ENCODE measurements around the gene LRRC7. TPM values are rescaled to one million over a fixed set of nuclear protein-coding genes. Genes with fewer than 3 reads are reported as not detected.

Gene LRRC7
- polyA plus RNA-seq, 1 of the 3 experiments (the other 2 are of a cell fraction): 0.02 TPM

DNA sequence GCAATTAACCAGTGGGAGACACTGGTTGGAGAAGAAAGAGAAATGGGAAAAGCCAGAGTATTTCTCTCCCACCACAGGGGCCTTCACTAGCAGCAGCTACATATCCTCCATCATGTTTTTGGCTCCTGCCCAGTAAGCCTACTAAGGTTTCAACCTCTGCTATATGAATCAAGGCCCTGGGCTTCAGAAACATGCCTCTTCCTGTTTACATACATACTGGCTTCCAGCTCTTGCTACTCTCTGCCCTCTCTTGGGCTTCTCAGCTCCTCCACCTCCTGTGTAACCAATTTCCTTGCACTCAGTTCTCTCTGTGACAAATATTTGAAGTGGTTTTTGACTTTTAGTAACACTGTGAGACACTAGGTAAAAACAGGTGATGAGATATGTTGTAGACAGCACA lies 80.8 kb downstream of the LRRC7 start:
- POLR2A ChIA-PET: no interaction called here
- no peak overlapping the region for H3K9ac ChIP-seq
- CTCF ChIA-PET: interaction anchor here (0.9 kb wide), 1 partner anchor 89 kb away, joined by 3 read pairs; no protein-coding TSS in a partner anchor
- no peak for TF ChIP-seq JUND (IDR thresholded peaks at IDR 0.05)
- TF ChIP-seq TEAD4 (IDR thresholded peaks at IDR 0.05; ENCODE audit: borderline replicate concordance, insufficient read depth): no peak
- TF ChIP-seq FOSL2 (IDR thresholded peaks at IDR 0.05; ENCODE audit: borderline replicate concordance, low read depth): no peak
- no peak for TF ChIP-seq MEF2A (IDR thresholded peaks at IDR 0.05; ENCODE audit: borderline replicate concordance, low read depth)
- TF ChIP-seq ZBTB33 (IDR thresholded peaks at IDR 0.05; ENCODE audit: borderline replicate concordance, low read depth): no peak
- TF ChIP-seq IRF3 (IDR thresholded peaks at IDR 0.05; ENCODE audit: low read depth, low read length): no peak
- no peak for TF ChIP-seq GATA2 (CRISPR knock-in tag; IDR thresholded peaks at IDR 0.05)
- TF ChIP-seq, protein P1, sequence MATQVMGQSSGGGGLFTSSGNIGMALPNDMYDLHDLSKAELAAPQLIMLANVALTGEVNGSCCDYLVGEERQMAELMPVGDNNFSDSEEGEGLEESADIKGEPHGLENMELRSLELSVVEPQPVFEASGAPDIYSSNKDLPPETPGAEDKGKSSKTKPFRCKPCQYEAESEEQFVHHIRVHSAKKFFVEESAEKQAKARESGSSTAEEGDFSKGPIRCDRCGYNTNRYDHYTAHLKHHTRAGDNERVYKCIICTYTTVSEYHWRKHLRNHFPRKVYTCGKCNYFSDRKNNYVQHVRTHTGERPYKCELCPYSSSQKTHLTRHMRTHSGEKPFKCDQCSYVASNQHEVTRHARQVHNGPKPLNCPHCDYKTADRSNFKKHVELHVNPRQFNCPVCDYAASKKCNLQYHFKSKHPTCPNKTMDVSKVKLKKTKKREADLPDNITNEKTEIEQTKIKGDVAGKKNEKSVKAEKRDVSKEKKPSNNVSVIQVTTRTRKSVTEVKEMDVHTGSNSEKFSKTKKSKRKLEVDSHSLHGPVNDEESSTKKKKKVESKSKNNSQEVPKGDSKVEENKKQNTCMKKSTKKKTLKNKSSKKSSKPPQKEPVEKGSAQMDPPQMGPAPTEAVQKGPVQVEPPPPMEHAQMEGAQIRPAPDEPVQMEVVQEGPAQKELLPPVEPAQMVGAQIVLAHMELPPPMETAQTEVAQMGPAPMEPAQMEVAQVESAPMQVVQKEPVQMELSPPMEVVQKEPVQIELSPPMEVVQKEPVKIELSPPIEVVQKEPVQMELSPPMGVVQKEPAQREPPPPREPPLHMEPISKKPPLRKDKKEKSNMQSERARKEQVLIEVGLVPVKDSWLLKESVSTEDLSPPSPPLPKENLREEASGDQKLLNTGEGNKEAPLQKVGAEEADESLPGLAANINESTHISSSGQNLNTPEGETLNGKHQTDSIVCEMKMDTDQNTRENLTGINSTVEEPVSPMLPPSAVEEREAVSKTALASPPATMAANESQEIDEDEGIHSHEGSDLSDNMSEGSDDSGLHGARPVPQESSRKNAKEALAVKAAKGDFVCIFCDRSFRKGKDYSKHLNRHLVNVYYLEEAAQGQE (IDR thresholded peaks at IDR 0.05; ENCODE audit: low read depth, low read length): no peak
- no peak for TF ChIP-seq EP300 (IDR thresholded peaks at IDR 0.05; ENCODE audit: borderline replicate concordance in 1 of 2, low read depth in 1 of 2, low read length in 1 of 2)
- TF ChIP-seq, protein P2, sequence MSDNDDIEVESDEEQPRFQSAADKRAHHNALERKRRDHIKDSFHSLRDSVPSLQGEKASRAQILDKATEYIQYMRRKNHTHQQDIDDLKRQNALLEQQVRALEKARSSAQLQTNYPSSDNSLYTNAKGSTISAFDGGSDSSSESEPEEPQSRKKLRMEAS (IDR thresholded peaks at IDR 0.05; ENCODE audit: low read depth): no peak
- TF ChIP-seq ELF1 (IDR thresholded peaks at IDR 0.05): no peak
- TF ChIP-seq RXRA (IDR thresholded peaks at IDR 0.05; ENCODE audit: borderline replicate concordance, low read depth): no peak
- no peak for TF ChIP-seq FOXM1 (IDR thresholded peaks at IDR 0.05; ENCODE audit: low read depth)
- TF ChIP-seq CHD2 (IDR thresholded peaks at IDR 0.05; ENCODE audit: low read length, partially characterized antibody): no peak
- TF ChIP-seq TAF1 (IDR thresholded peaks at IDR 0.05; ENCODE audit: borderline replicate concordance, low read depth, low read length): no peak
- TF ChIP-seq NFIC (IDR thresholded peaks at IDR 0.05; ENCODE audit: borderline replicate concordance): no peak
- TF ChIP-seq USF1 (IDR thresholded peaks at IDR 0.05; ENCODE audit: borderline replicate concordance, low read depth): no peak
- no peak for TF ChIP-seq NRF1 (IDR thresholded peaks at IDR 0.05; ENCODE audit: low read depth, low read length)
- TF ChIP-seq SIN3A (IDR thresholded peaks at IDR 0.05; ENCODE audit: borderline replicate concordance, low read depth, low read length): no peak
- H3K79me2 ChIP-seq (ENCODE audit: insufficient read depth): no peaks in the 10 kb centered on the region
- H2AFZ ChIP-seq (ENCODE audit: low read depth): no peak overlapping the region
- no peaks in the 10 kb centered on the region for H3K27me3 ChIP-seq (ENCODE audit: insufficient read depth)
- H4K20me1 ChIP-seq (ENCODE audit: insufficient read depth): no peaks in the 10 kb centered on the region
- no peak overlapping the region for H3K4me2 ChIP-seq
- H3K4me1 ChIP-seq (ENCODE audit: control insufficient read depth in 1 of 2, insufficient read depth in 2 of 2, low read depth in 1 of 2, low read length in 1 of 2): no peaks in the 10 kb centered on the region
- no peak overlapping the region for H3K27ac ChIP-seq (ENCODE audit: low read depth in 2 of 2, low read length in 1 of 2)
- no peak for DNase-seq
- no peaks in the 10 kb centered on the region for H3K36me3 ChIP-seq (replicated peaks in 1 of 2; ENCODE audit: control insufficient read depth in 1 of 2, insufficient read depth in 2 of 2, low read length in 1 of 2)
- no peaks in the 10 kb centered on the region for H3F3A ChIP-seq (replicated peaks; ENCODE audit: insufficient read depth)
- no peak overlapping the region for H3K4me3 ChIP-seq (ENCODE audit: low read depth in 2 of 2, low read length in 1 of 2)
- no peaks in the 10 kb centered on the region for H3K9me3 ChIP-seq
- H3K9me2 ChIP-seq: no peaks in the 10 kb centered on the region

Measured in SK-N-SH (cell line).